GM18526 (cell line): ENCODE measurements around the gene FLNB.

Experiments used
- POLR2A ChIP-seq: IDR thresholded peaks from 3 replicates; pipeline ENCODE4 v1.6.1; 2011; ENCODE audit not compliant: insufficient read length; ENCODE audit errors: extremely low read depth

The FLNB gene

GRCh38 chr3:58064923-58065638 lies 56.9 kb downstream of the FLNB start:
- TF ChIP-seq POLR2A: no peak

GRCh38 chr3:58065700-58066167 lies 57.5 kb downstream of the FLNB start:
- no peak for TF ChIP-seq POLR2A

- no peak for TF ChIP-seq POLR2A
These were observed 58.6 kb downstream of the FLNB start for GRCh38 chr3:58066842-58067241.

- TF ChIP-seq POLR2A: no peak
These were observed 60.0 kb downstream of the FLNB start for GRCh38 chr3:58068122-58068809.

GRCh38 chr3:58071480-58071971 lies 63.3 kb downstream of the FLNB start:
- no peak for TF ChIP-seq POLR2A

GRCh38 chr3:58072052-58072762 lies 64.0 kb downstream of the FLNB start:
- TF ChIP-seq POLR2A: no peak

- no peak for TF ChIP-seq POLR2A
These were observed 64.5 kb downstream of the FLNB start for GRCh38 chr3:58072763-58073130.

GRCh38 chr3:58073301-58074108 lies 65.3 kb downstream of the FLNB start:
- no peak for TF ChIP-seq POLR2A

GRCh38 chr3:58074116-58074715 lies 66.0 kb downstream of the FLNB start:
- TF ChIP-seq POLR2A: no peak

- no peak for TF ChIP-seq POLR2A
These were observed 66.8 kb downstream of the FLNB start for GRCh38 chr3:58074997-58075396.

GRCh38 chr3:58077596-58078285 lies 69.5 kb downstream of the FLNB start:
- no peak for TF ChIP-seq POLR2A

GRCh38 chr3:58078610-58079009 lies 70.4 kb downstream of the FLNB start:
- TF ChIP-seq POLR2A: no peak

- no peak for TF ChIP-seq POLR2A
These were observed 71.6 kb downstream of the FLNB start for GRCh38 chr3:58079773-58080172.

- no peak for TF ChIP-seq POLR2A
These were observed 73.8 kb downstream of the FLNB start for GRCh38 chr3:58082047-58082446.

- no peak for TF ChIP-seq POLR2A
These were observed 75.9 kb downstream of the FLNB start for GRCh38 chr3:58084166-58084565.
